HL-60/S4 treated with retinoic acid at 250 ng/mL for 4 days and 3 days (cell line): ENCODE results near the gene VPS13D.
"Not testable (repeated sequence)": the region's sequence is repeated elsewhere in the genome, so short reads cannot be mapped to it uniquely, and the experiment has no call there.

ENCODE experiments used
- in situ Hi-C: fragments of 300-500 bp; cut with MboI; formaldehyde crosslinking; loops from 2 replicates; pipeline ENCODE4 v1.7.0; 2022; ENCODE audit warnings: low sequenced_read_pairs

VPS13D gene

GRCh38 chr1:12196641-12197482, 33.0 kb upstream of the VPS13D start:
- in situ Hi-C loops, result no loop called here

- in situ Hi-C loops, result no loop called here
These were observed 32.3 kb upstream of the VPS13D start for GRCh38 chr1:12197483-12197880.

GRCh38 chr1:12200208-12200607, 29.6 kb upstream of the VPS13D start:
- in situ Hi-C loops, result no loop called here

- in situ Hi-C loops, result no loop called here
These were observed 28.3 kb upstream of the VPS13D start for GRCh38 chr1:12201352-12202189.

GRCh38 chr1:12202190-12202497, 27.7 kb upstream of the VPS13D start:
- in situ Hi-C loops, result no loop called here

GRCh38 chr1:12202577-12202976, 27.3 kb upstream of the VPS13D start:
- in situ Hi-C loops, result no loop called here

GRCh38 chr1:12203216-12204007, 26.4 kb upstream of the VPS13D start:
- in situ Hi-C loops, result no loop called here

GRCh38 chr1:12204140-12204539, 25.7 kb upstream of the VPS13D start:
- in situ Hi-C loops, result no loop called here

- in situ Hi-C loops, result loop anchor here (5.0 kb wide), 1 partner anchor 78 kb away; no protein-coding TSS in a partner anchor
These were observed 24.8 kb upstream of the VPS13D start for GRCh38 chr1:12204754-12205658.

- in situ Hi-C loops, result loop anchor here (5.0 kb wide), 1 partner anchor 79 kb away; no protein-coding TSS in a partner anchor
These were observed 23.6 kb upstream of the VPS13D start for GRCh38 chr1:12206238-12206637.

- in situ Hi-C loops, result loop anchor here (5.0 kb wide), 1 partner anchor 80 kb away; no protein-coding TSS in a partner anchor
These were observed 22.9 kb upstream of the VPS13D start for GRCh38 chr1:12206792-12207424.

GRCh38 chr1:12208271-12208670, 21.6 kb upstream of the VPS13D start:
- in situ Hi-C loops, result loop anchor here (5.0 kb wide), 1 partner anchor 81 kb away; no protein-coding TSS in a partner anchor

- in situ Hi-C loops, result loop anchor here (5.0 kb wide), 1 partner anchor 82 kb away; no protein-coding TSS in a partner anchor
These were observed 20.9 kb upstream of the VPS13D start for GRCh38 chr1:12208764-12209494.

GRCh38 chr1:12209495-12209832, 20.4 kb upstream of the VPS13D start:
- in situ Hi-C loops, result loop anchor here (5.0 kb wide), 1 partner anchor 82 kb away; no protein-coding TSS in a partner anchor

GRCh38 chr1:12215118-12215961, 14.5 kb upstream of the VPS13D start:
- in situ Hi-C loops, result no loop called here

GRCh38 chr1:12219800-12220199, 10.0 kb upstream of the VPS13D start:
- in situ Hi-C loops, result no loop called here

GRCh38 chr1:12220890-12221289, 8.9 kb upstream of the VPS13D start:
- in situ Hi-C loops, result no loop called here

GRCh38 chr1:12222700-12223099, 7.1 kb upstream of the VPS13D start:
- in situ Hi-C loops, result not testable (repeated sequence)
